Fibroblast of skin of right quadriceps (primary cell): Measurements from ENCODE around the gene NRL.
A peak's percentile ranks its signal among the peaks of the same experiment; 100 is the strongest.
"Not testable (repeated sequence)": the region's sequence is repeated elsewhere in the genome, so short reads cannot be mapped to it uniquely, and the experiment has no call there.

Source experiments
- DNase-seq: peaks from one replicate; pipeline ENCODE4 v3.0.0-alpha.2; 2013

The NRL gene

DNA sequence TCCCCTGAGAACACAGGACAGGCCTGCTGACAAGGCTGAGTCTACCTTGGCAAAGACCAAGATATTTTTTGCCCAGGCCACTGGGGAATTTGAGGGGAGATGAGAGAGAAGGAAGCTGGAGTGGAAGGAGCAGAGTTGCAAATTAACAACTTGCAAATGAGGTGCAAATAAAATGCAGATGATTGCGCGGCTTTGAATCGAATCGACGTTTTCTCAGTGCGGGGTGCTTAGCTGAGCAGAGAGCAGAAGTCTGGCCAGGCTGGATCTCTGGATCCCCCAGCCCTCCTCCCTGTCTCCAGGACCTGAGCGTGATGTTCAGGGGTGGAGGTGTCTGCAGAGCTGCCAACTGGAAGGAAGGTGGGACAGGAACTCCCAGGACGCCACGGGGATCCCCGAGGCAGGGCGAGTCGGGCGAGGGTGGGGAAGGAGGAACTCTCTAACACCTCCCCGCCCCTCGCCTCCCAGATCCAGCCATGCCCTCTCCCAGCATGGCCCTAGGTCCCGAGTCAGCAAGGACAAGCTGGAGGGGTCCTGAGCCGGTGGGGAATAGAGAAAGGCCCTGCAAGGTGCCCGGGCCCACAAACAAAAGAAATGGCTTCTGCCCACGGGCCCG is 63.5 kb downstream of the NRL start:
- no peak for DNase-seq

DNA sequence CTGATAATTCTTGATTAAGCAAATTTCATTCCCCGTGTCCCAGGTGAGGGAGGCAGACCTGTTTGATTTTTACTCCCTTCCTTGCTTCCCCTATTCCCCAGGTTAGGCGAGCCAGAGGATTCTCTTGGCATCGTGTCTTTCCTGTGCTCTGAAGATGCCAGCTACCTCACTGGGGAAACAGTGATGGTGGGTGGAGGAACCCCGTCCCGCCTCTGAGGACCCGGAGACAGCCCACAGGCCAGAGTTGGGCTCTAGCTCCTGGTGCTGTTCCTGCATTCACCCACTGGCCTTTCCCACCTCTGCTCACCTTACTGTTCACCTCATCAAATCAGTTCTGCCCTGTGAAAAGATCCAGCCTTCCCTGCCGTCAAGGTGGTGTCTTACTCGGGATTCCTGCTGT is 64.0 kb downstream of the NRL start:
- not testable (repeated sequence) for DNase-seq

DNA sequence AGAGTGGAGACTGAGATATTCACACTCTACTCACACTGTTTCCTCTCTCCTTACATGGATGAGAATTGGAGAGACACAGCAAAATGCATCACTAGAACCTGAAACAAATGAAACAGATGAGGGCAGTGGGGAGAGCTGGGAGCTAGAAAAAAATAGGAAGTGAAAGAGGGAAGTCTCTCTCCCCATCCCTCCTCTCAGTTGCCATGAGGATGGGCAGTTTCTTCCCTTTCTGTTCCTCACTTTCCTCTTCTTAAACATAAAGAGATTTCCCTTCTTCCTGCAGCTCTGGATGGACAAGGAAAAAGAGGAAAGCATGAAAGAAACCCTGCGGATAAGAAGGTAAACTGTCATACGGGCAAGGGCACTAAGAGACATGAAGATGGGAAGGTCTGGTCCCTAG is 65.7 kb downstream of the NRL start:
- not testable (repeated sequence) for DNase-seq

GRCh38 chr14:24042746-24043145 is 72.0 kb downstream of the NRL start:
- no peak for DNase-seq

- DNase-seq = no peak
These were observed 74.1 kb downstream of the NRL start for GRCh38 chr14:24040692-24041091.

DNA sequence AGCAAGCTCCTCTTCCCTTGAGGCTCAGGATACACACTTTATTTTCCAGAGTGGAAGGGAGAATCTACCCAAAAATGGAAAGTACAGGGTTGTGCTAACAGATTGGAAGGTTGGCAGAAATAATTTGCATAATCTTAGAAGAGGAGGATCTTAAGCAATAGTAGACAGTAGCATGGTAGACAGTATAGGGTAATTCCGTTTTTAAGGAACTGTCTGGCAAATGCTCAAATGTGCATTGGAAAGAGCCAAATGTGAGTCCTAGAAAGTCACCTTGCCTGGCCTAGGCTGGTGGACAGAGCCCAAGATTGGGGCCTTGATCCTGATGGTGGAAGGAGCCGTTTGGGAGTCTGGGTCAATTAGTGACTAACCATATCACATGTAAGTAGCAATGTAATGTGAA is 76.1 kb downstream of the NRL start:
- no peak for DNase-seq

- no peak for DNase-seq
These were observed 77.1 kb downstream of the NRL start for GRCh38 chr14:24037658-24038037.

- DNase-seq = not testable (repeated sequence)
These were observed 77.6 kb downstream of the NRL start for GRCh38 chr14:24036963-24037657.

GRCh38 chr14:24036169-24036962 is 78.4 kb downstream of the NRL start:
- peak; percentile 66 for DNase-seq

GRCh38 chr14:24035769-24036168 is 79.0 kb downstream of the NRL start:
- DNase-seq = not testable (repeated sequence)

DNA sequence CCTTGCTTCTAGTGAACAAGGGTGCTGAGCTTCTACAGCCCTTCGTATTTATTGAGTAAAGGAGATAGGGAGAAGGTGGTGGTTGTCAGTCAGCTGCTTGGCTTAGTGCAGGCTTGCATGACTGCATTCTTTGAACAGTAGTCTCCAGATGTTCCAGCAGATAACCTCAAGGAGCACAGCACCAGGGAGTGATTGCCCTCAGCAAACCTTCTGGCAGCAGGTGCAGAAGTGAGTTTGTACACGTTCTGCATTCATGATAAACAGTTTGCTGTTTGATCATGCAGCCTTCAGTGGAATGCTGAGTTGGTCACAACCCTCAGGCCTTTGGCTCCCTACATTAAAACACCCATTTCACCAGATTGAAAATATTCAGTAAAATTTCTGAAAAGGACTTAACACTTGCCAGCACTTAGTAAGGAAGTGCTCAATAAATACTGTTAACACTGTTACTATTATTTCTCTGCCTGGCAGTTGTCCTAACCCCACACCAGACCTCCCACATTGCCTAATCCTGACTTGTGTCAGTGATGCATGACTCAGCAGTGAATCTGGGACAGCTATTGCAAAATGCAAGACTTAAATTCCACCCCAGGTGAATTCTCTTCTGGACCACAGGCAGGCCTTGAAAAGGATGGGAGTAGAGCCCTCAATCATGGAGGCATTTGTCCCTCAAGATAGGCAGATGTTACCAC is 81.9 kb downstream of the NRL start:
- peak; percentile 80 for DNase-seq

DNA sequence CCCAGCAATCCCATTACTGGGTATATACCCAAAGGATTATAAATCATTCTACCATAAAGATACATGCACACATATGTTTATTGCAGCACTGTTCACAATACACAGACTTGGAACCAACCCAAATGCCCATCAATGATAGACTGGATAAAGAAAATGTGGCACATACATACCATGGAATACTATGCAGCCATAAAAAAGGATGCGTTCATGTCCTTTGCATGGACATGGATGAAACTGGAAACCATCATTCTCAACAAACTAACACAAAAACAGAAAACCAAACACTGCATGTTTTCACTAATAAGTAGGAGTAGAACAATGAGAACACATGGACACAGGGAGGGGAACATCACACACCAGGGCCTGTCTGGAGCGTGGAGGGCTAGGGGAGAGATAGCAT is 83.4 kb downstream of the NRL start:
- not testable (repeated sequence) for DNase-seq

DNA sequence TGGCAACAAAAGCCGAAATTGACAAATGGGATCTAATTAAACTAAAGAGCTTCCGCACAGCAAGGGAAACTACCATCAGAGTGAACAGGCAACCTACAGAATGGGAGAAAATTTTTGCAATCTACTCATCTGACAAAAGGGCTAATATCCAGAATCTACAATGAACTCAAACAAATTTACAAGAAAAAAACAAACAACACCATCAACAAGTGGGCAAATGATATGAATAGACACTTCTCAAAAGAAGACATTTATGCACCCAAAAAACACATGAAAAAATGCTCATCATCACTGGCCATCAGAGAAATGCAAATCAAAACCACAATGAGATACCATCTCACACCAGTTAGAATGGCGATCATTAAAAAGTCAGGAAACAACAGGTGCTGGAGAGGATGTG is 85.1 kb downstream of the NRL start:
- DNase-seq = not testable (repeated sequence)
